GM12878 (cell line): ENCODE measurements around the gene DSE.

Source experiments
- CTCF ChIP-seq, 3 experiments: IDR thresholded peaks in 2 of 3; conservative IDR thresholded peaks in 1 of 3; 2 replicates each; pipeline ENCODE4 v1.5.1; 2011; ENCODE audit warnings: low read depth in 3 of 3, low read length in 3 of 3, mild to moderate bottlenecking in 3 of 3, control low read depth in 2 of 3, moderate library complexity in 2 of 3, inconsistent platforms in 1 of 3, mixed read lengths in 1 of 3; ENCODE audit not compliant: control insufficient read depth in 2 of 3, insufficient read depth in 1 of 3; ENCODE audit errors: extremely low read depth in 1 of 3
- POLR2A ChIP-seq: IDR thresholded peaks from 2 replicates; pipeline ENCODE4 v1.6.1; 2011; ENCODE audit warnings: low read depth, mild to moderate bottlenecking, low read length
- SREBF2 ChIP-seq: IDR thresholded peaks from 2 replicates; pipeline ENCODE4 v1.6.1; 2012; ENCODE audit warnings: mild to moderate bottlenecking, low read length

- TF ChIP-seq SREBF2 (no peak), POLR2A (no peak), CTCF (IDR thresholded peaks at IDR 0.05 in 2 of 3, conservative IDR thresholded peaks at IDR 0.05 in 1 of 3; ENCODE audit: control insufficient read depth in 2 of 3, extremely low read depth in 1 of 3, insufficient read depth in 1 of 3, low read depth in 3 of 3, low read length in 3 of 3) (no peak)
Measured at GRCh38 chr6:116438590-116439448, 68.1 kb downstream of the DSE start.
